Choroid plexus epithelial cell (primary cell): ENCODE results near the gene MUC4.
"Not testable (repeated sequence)": the region's sequence is repeated elsewhere in the genome, so short reads cannot be mapped to it uniquely, and the experiment has no call there.

Experiments
- DNase-seq: peaks from one replicate; pipeline ENCODE4 v3.0.0-alpha.2; 2010; ENCODE audit warnings: low read depth
- H3K4me3 ChIP-seq: 2 replicates; pipeline ENCODE4 v1.5.1; 2011; ENCODE audit warnings: low read depth, mild to moderate bottlenecking, control low read depth, low read length, moderate library complexity
- CTCF ChIP-seq: conservative IDR thresholded peaks from 2 replicates; pipeline ENCODE4 v1.5.1; 2011; ENCODE audit warnings: low read depth, mild to moderate bottlenecking, control low read depth, inconsistent platforms, low read length, moderate library complexity

The MUC4 gene

GRCh38 chr3:195802795-195803194 lies 8.9 kb downstream of the MUC4 start:
- no peak for DNase-seq
- no peak overlapping the region for H3K4me3 ChIP-seq
- TF ChIP-seq CTCF, result no peak

- no peak overlapping the region for H3K4me3 ChIP-seq
- DNase-seq, result no peak
- no peak for TF ChIP-seq CTCF
Observed at GRCh38 chr3:195802261-195802701, 9.4 kb downstream of the MUC4 start.

- TF ChIP-seq CTCF, result no peak
- no peak overlapping the region for H3K4me3 ChIP-seq
Observed at GRCh38 chr3:195801251-195802183, 10.2 kb downstream of the MUC4 start.

GRCh38 chr3:195800240-195800639 lies 11.5 kb downstream of the MUC4 start:
- no peak for TF ChIP-seq CTCF
- DNase-seq, result no peak

More at GRCh38 chr3:195801251-195802183, 10.2 kb downstream of the MUC4 start:
- DNase-seq, result no peak

GRCh38 chr3:195796795-195797194 lies 14.9 kb downstream of the MUC4 start:
- no peak for TF ChIP-seq CTCF
- H3K4me3 ChIP-seq, result no peak overlapping the region
- no peak for DNase-seq

More at GRCh38 chr3:195800240-195800639, 11.5 kb downstream of the MUC4 start:
- H3K4me3 ChIP-seq, result no peak overlapping the region

- DNase-seq, result no peak
- H3K4me3 ChIP-seq, result no peak overlapping the region
- no peak for TF ChIP-seq CTCF
Observed at GRCh38 chr3:195794708-195795107, 17.0 kb downstream of the MUC4 start.

- not testable (repeated sequence) for H3K4me3 ChIP-seq, DNase-seq
Observed at GRCh38 chr3:195792621-195793020, 19.1 kb downstream of the MUC4 start.
